K562 (cell line): ENCODE results near the gene TACC3. TPM values are rescaled to one million over a fixed set of nuclear protein-coding genes. Genes with fewer than 3 reads are reported as not detected.

ENCODE experiments used
- ATAC-seq: fragments of 200-7000 bp; cut with Tn5 transposase; 3 replicates; pipeline ENCODE4 v1.9.1; 2020; ENCODE audit warnings: moderate library complexity
- BruUV-seq: library from RNA; stranded (reverse); fragments of 400-500 nt; replicated peaks from 2 replicates; lab custom pipeline; 2021; lab: Mats Ljungman, UMichigan
- CTCF ChIA-PET: fragments of 300-600 bp; formaldehyde crosslinking; extraction: SDS; loops from one replicate; lab custom pipeline; 2021; ENCODE audit warnings: low intra/inter-chr PET ratio; lab: Yijun Ruan, JAX
- POLR2A ChIA-PET: fragments of 300-600, 350-650 bp; sonication (Branson Sonifier 250); formaldehyde crosslinking; extraction: SDS; loops from one replicate; lab custom pipeline; 2021; ENCODE audit warnings: antibody characterized with exemption, inconsistent platforms; lab: Yijun Ruan, JAX
- DNase-seq, 4 experiments: peaks; one replicate each; pipeline versions ENCODE4 v3.0.0 to v3.0.0-alpha.2; 2011 to 2018; ENCODE audit warnings: low spot score in 3 of 4, mixed read lengths in 3 of 4; ENCODE audit errors: extremely low read depth in 1 of 4
- FAIRE-seq: peaks from 2 replicates; lab custom pipeline; 2011; peaks lifted over from hg19 to GRCh38; lab: Jason Lieb, UNC
- H2AFZ ChIP-seq: 2 replicates; pipeline ENCODE4 v1.6.0; 2011; ENCODE audit warnings: low read depth, low read length, control low read depth, inconsistent platforms
- H3K27ac ChIP-seq: fragments of 200-600 bp; 3 replicates; pipeline ENCODE4 v1.8.0; 2011; ENCODE audit warnings: low read depth, mild to moderate bottlenecking, control low read depth, inconsistent platforms, low read length, moderate library complexity, mixed read lengths; ENCODE audit errors: extremely low read depth
- H3K27me3 ChIP-seq, 2 experiments: fragments of 300-600 bp in 1 of 2; 2 replicates in 1 of 2; 3 replicates in 1 of 2; pipeline versions ENCODE4 v1.6.0 to v1.8.0; 2011; ENCODE audit warnings: inconsistent platforms in 2 of 2, low read length in 2 of 2, mild to moderate bottlenecking in 1 of 2, mixed read lengths in 1 of 2, moderate library complexity in 1 of 2; ENCODE audit not compliant: control insufficient read depth in 2 of 2, insufficient read depth in 2 of 2
- H3K36me3 ChIP-seq: fragments of 300-600 bp; 3 replicates; pipeline ENCODE4 v1.8.0; 2011; ENCODE audit warnings: mild to moderate bottlenecking, low read length, inconsistent platforms; ENCODE audit not compliant: control insufficient read depth, insufficient read depth
- H3K4me1 ChIP-seq, 2 experiments: fragments of 200-600 bp in 1 of 2; replicated peaks in 1 of 2; 2 replicates in 1 of 2; 3 replicates in 1 of 2; pipeline versions ENCODE4 v1.5.1 to v1.8.0; 2011; ENCODE audit warnings: inconsistent platforms in 2 of 2, low read length in 2 of 2, mild to moderate bottlenecking in 1 of 2, mixed read lengths in 1 of 2, moderate library complexity in 1 of 2; ENCODE audit not compliant: control insufficient read depth in 2 of 2, insufficient read depth in 2 of 2
- H3K4me2 ChIP-seq: 2 replicates; pipeline ENCODE4 v1.6.1; 2011; ENCODE audit warnings: low read length, control low read depth, inconsistent platforms, mixed read lengths; ENCODE audit not compliant: insufficient read depth
- H3K4me3 ChIP-seq: fragments of 200-600 bp; sonication (generic), shearing (Covaris generic); 2 replicates; pipeline ENCODE4 v1.5.1; 2016; ENCODE audit warnings: control low read depth, inconsistent platforms
- H3K79me2 ChIP-seq: fragments of 200-600 bp; 3 replicates; pipeline ENCODE4 v1.8.0; 2011; ENCODE audit warnings: low read length, inconsistent platforms; ENCODE audit not compliant: control insufficient read depth, insufficient read depth
- H3K9ac ChIP-seq, 2 experiments: 2 replicates each; pipeline versions ENCODE4 v1.6.0 to v1.6.1; 2011; ENCODE audit warnings: low read depth in 2 of 2, low read length in 2 of 2, control low read depth in 1 of 2, inconsistent platforms in 1 of 2, mild to moderate bottlenecking in 1 of 2, mixed read lengths in 1 of 2; ENCODE audit not compliant: insufficient read depth in 1 of 2
- H3K9me1 ChIP-seq: one replicate; pipeline ENCODE4 v1.6.0; 2011; ENCODE audit warnings: inconsistent platforms, mild to moderate bottlenecking, low read length, moderate library complexity; ENCODE audit not compliant: control insufficient read depth, insufficient read depth
- H3K9me3 ChIP-seq: replicated peaks from 2 replicates; pipeline ENCODE4 v1.5.1; 2011; ENCODE audit warnings: low read depth, low read length, inconsistent platforms; ENCODE audit not compliant: control insufficient read depth, insufficient read depth
- H4K20me1 ChIP-seq: replicated peaks from 2 replicates; pipeline ENCODE4 v1.6.1; 2011; ENCODE audit warnings: low read length, inconsistent platforms, mixed read lengths; ENCODE audit not compliant: control insufficient read depth, insufficient read depth
- POU5F1 ChIP-seq: fragments of 150-350 bp; IDR thresholded peaks from 2 replicates; pipeline ENCODE4 v1.6.1; 2014; ENCODE audit warnings: borderline replicate concordance, low read length, low read depth, mild to moderate bottlenecking; ENCODE audit not compliant: partially characterized antibody
- SMARCA4 ChIP-seq: fragments of 450-650 bp; IDR thresholded peaks from 2 replicates; pipeline ENCODE4 v1.6.1; 2016
- SRSF1 ChIP-seq: fragments of 200-400 bp; formaldehyde crosslinking; IDR thresholded peaks from 2 replicates; pipeline ENCODE4 v1.6.1; 2017; ENCODE audit warnings: mild to moderate bottlenecking, low read depth, low read length, moderate library complexity
- TAL1 ChIP-seq: fragments of 450-650 bp; IDR thresholded peaks from 2 replicates; pipeline ENCODE4 v1.6.1; 2016; ENCODE audit warnings: mild to moderate bottlenecking
- ZNF12 ChIP-seq: sonication (generic); formaldehyde crosslinking; IDR thresholded peaks from 2 replicates; pipeline ENCODE4 v1.4.0; 2020; ENCODE audit warnings: mild to moderate bottlenecking, missing genetic modification reagents
- ZNF699 ChIP-seq: fragments of 250-450 bp; sonication (Bioruptor Pico); IDR thresholded peaks from 2 replicates; pipeline ENCODE4 v1.8.0; 2021; ENCODE audit warnings: mild to moderate bottlenecking, moderate library complexity; ENCODE audit not compliant: insufficient replicate concordance
- WGBS: fragments of 100-300 bp; shearing (Covaris generic); methylation state at CpG from one replicate; pipeline ENCODE4 v1.1.6; 2016; ENCODE audit warnings: low coverage, mixed read lengths; ENCODE audit not compliant: insufficient coverage; ENCODE audit errors: missing lambda C conversion rate; 5-methylcytosine and 5-hydroxymethylcytosine counted together
- in situ Hi-C: fragments of 300-500 bp; cut with MboI; formaldehyde crosslinking; loops from 4 replicates; pipeline ENCODE4 v1.15.0; 2018; ENCODE audit warnings: inconsistent platforms, mixed read lengths
- intact Hi-C: fragments of 100-400 bp; cut with micrococcal nuclease; formaldehyde crosslinking; loops from 2 replicates; pipeline ENCODE4 v1.14.2; 2022
- polyA plus RNA-seq, 8 experiments: library from polyadenylated mRNA; depleted of rRNA in 4 of 8; stranded (reverse) in 5 of 8; unstranded in 3 of 8; fragments of >200 nt; fragmentation: Nextera tagmentation in 2 of 8; fragmentation: Illumina TruSeq in 1 of 8; extraction: Ambion mirVana in 2 of 8; extraction: Trizol in 1 of 8; gene quantifications; 2 replicates each; pipeline versions ENCODE4 v1.2.1 to v1.2.3, GENCODE V29; 2011 to 2014; ENCODE audit warnings: inconsistent platforms in 1 of 8, missing spikeins in 1 of 8
- total RNA-seq, 7 experiments: library from RNA; depleted of rRNA in 6 of 7; stranded (reverse); fragments of >200 nt in 6 of 7; fragmentation: Illumina TruSeq in 2 of 7; extraction: Trizol in 2 of 7; gene quantifications; 2 replicates each; pipeline versions ENCODE4 v1.2.1 to v1.2.3, GENCODE V29; 2011 to 2021; ENCODE audit warnings: low replicate concordance in 1 of 7
- TF ChIP-seq, protein P1 (sequence below): sonication (generic); formaldehyde crosslinking; IDR thresholded peaks from 2 replicates; pipeline ENCODE4 v1.8.0; 2022; ENCODE audit warnings: missing genetic modification reagents, mild to moderate bottlenecking, borderline replicate concordance
- TF ChIP-seq, protein P2 (sequence below): fragments of 450-650 bp; formaldehyde crosslinking; IDR thresholded peaks from 2 replicates; pipeline ENCODE4 v1.4.0; 2020; ENCODE audit warnings: mild to moderate bottlenecking
- TF ChIP-seq, protein P3 (sequence below): fragments of 450-650 bp; formaldehyde crosslinking; IDR thresholded peaks from 2 replicates; pipeline ENCODE4 v1.4.0; 2020; ENCODE audit warnings: mild to moderate bottlenecking, mixed read lengths
- TF ChIP-seq, protein P4 (sequence below): fragments of 150-350 bp; conservative IDR thresholded peaks from 2 replicates; pipeline ENCODE4 v1.6.1; 2014; ENCODE audit warnings: low read length

The TACC3 gene
- total and polyA plus RNA-seq, 9 of the 15 experiments (the other 6 are each of a cell fraction or from before 2014, with no cell fraction given): 1.9 to 122 (median 55.6) TPM

DNA sequence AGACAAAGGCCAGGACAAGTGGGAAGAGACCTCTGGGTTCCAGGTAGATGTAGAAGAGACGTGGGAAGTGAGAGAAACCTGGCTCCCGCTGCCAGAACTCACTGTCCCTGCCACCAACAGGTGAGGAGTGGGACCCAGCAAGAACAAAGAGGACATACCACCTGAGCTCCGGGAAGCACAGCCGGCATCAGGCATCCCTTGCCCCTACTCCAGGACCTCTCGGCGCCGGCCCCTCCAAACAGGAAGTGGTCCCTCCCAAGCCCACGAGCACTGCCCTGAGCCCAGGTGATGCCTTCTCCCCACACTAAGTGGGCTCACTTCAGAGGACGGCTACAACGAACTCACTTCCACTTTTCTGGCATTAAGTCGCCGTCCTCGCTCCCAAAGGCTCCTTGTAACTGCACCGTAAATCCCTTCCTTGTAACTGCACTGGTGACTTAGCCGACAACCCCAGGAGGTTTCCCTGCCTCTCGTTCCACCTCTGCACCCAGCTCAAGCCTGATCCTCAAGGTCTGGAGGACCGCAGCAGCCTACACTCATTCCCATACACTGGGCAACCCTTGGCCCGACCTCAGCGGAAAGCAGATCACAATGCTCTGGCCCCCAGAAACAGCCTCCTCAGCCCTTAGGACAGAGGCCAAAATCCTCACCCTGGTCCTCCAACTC is 46.1 kb upstream of the TACC3 start (continued):
- TF ChIP-seq, protein P1, sequence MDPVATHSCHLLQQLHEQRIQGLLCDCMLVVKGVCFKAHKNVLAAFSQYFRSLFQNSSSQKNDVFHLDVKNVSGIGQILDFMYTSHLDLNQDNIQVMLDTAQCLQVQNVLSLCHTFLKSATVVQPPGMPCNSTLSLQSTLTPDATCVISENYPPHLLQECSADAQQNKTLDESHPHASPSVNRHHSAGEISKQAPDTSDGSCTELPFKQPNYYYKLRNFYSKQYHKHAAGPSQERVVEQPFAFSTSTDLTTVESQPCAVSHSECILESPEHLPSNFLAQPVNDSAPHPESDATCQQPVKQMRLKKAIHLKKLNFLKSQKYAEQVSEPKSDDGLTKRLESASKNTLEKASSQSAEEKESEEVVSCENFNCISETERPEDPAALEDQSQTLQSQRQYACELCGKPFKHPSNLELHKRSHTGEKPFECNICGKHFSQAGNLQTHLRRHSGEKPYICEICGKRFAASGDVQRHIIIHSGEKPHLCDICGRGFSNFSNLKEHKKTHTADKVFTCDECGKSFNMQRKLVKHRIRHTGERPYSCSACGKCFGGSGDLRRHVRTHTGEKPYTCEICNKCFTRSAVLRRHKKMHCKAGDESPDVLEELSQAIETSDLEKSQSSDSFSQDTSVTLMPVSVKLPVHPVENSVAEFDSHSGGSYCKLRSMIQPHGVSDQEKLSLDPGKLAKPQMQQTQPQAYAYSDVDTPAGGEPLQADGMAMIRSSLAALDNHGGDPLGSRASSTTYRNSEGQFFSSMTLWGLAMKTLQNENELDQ (CRISPR knock-in tag): no peak

DNA sequence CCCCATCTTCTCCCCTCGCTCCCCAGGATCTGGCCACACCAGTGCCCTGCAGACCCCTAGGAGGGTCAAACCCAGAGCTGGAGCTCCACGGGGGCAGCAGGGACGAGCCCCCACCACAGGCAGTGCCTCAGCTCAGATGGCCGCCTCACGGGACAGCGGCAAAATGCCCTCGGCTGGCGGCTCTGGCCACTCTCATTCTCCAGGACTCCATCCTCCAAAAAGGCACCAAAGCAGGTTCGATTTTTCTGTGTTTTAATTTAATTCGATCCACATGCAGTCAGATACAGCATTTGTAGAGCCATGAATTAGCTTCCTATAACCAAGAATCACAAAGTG is 45.6 kb upstream of the TACC3 start:
- 58% methylated on average over 10 of the region's 10 CpGs for WGBS
- BruUV-seq: no TSS peak
- Histone ChIP-seq H3K79me2 (no peaks in the 10 kb centered on the region), H3K36me3 (no peaks in the 10 kb centered on the region), H3K4me3 (no peak overlapping the region), H4K20me1 (no peaks in the 10 kb centered on the region), H3K27me3 (no peaks in the 10 kb centered on the region), H2AFZ (no peak overlapping the region), H3K4me1 (peaks cover 15 to 42% of the 10 kb centered on the region in 2 experiments), H3K9me1 (no peaks in the 10 kb centered on the region), H3K9ac (peak overlapping the region in 1 of 2 experiments; percentile 31; a peak in 1 of 4 replicates), H3K27ac (no peak overlapping the region), H3K9me3 (no peaks in the 10 kb centered on the region), H3K4me2 (no peak overlapping the region)
- ATAC-seq (no peak), DNase-seq (no peak), FAIRE-seq (no peak)
- intact Hi-C loops: no loop called here
- CTCF ChIA-PET: no interaction called here
- POLR2A ChIA-PET: interaction anchor here (1.0 to 1.1 kb wide), 3 partner anchors 11 to 260 kb away, joined by 3 to 4 read pairs (median 3); no protein-coding TSS in a partner anchor
- in situ Hi-C loops: no loop called here
- TF ChIP-seq TAL1: no peak
- TF ChIP-seq, protein P2, sequence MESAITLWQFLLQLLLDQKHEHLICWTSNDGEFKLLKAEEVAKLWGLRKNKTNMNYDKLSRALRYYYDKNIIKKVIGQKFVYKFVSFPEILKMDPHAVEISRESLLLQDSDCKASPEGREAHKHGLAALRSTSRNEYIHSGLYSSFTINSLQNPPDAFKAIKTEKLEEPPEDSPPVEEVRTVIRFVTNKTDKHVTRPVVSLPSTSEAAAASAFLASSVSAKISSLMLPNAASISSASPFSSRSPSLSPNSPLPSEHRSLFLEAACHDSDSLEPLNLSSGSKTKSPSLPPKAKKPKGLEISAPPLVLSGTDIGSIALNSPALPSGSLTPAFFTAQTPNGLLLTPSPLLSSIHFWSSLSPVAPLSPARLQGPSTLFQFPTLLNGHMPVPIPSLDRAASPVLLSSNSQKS: no peak
- TF ChIP-seq, protein P3, sequence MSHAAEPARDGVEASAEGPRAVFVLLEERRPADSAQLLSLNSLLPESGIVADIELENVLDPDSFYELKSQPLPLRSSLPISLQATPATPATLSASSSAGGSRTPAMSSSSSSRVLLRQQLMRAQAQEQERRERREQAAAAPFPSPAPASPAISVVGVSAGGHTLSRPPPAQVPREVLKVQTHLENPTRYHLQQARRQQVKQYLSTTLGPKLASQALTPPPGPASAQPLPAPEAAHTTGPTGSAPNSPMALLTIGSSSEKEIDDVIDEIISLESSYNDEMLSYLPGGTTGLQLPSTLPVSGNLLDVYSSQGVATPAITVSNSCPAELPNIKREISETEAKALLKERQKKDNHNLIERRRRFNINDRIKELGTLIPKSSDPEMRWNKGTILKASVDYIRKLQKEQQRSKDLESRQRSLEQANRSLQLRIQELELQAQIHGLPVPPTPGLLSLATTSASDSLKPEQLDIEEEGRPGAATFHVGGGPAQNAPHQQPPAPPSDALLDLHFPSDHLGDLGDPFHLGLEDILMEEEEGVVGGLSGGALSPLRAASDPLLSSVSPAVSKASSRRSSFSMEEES (CRISPR knock-in tag): no peak
- no peak for TF ChIP-seq ZNF699 (CRISPR knock-in tag)
- no peak for TF ChIP-seq SMARCA4
- TF ChIP-seq, protein P4, sequence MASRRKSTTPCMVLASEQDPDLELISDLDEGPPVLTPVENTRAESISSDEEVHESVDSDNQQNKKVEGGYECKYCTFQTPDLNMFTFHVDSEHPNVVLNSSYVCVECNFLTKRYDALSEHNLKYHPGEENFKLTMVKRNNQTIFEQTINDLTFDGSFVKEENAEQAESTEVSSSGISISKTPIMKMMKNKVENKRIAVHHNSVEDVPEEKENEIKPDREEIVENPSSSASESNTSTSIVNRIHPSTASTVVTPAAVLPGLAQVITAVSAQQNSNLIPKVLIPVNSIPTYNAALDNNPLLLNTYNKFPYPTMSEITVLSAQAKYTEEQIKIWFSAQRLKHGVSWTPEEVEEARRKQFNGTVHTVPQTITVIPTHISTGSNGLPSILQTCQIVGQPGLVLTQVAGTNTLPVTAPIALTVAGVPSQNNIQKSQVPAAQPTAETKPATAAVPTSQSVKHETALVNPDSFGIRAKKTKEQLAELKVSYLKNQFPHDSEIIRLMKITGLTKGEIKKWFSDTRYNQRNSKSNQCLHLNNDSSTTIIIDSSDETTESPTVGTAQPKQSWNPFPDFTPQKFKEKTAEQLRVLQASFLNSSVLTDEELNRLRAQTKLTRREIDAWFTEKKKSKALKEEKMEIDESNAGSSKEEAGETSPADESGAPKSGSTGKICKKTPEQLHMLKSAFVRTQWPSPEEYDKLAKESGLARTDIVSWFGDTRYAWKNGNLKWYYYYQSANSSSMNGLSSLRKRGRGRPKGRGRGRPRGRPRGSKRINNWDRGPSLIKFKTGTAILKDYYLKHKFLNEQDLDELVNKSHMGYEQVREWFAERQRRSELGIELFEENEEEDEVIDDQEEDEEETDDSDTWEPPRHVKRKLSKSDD: no peak
- TF ChIP-seq ZNF12 (CRISPR knock-in tag): no peak
- no peak for TF ChIP-seq SRSF1
- no peak for TF ChIP-seq POU5F1
